H1 (cell line): ENCODE measurements around the gene SLCO4A1.

ENCODE experiments used
- ASH2L ChIP-seq: fragments of 200-600, 300-600 bp; sonication (generic); IDR thresholded peaks from one replicate; pipeline ENCODE4 v1.7.1; 2017; ENCODE audit warnings: low read length
- BCL11A ChIP-seq, 2 experiments: IDR thresholded peaks; one replicate each; pipeline ENCODE4 v1.6.1; 2011; ENCODE audit warnings: low read depth in 2 of 2, low read length in 2 of 2, mild to moderate bottlenecking in 2 of 2
- POLR2A ChIP-seq, 2 experiments: IDR thresholded peaks; 1 replicate in 1 of 2; 2 replicates in 1 of 2; pipeline ENCODE4 v1.6.1; 2011; ENCODE audit warnings: low read depth in 2 of 2, low read length in 2 of 2, mild to moderate bottlenecking in 2 of 2; ENCODE audit errors: control extremely low read depth in 1 of 2
- SP4 ChIP-seq: IDR thresholded peaks from 2 replicates; pipeline ENCODE4 v1.6.1; 2012; ENCODE audit warnings: low read length, inconsistent platforms
- SRF ChIP-seq: IDR thresholded peaks from 2 replicates; pipeline ENCODE4 v1.6.1; 2011; ENCODE audit warnings: mild to moderate bottlenecking, low read depth, low read length, moderate library complexity
- YY1 ChIP-seq: IDR thresholded peaks from 2 replicates; pipeline ENCODE4 v1.6.1; 2011; ENCODE audit warnings: low read depth, mild to moderate bottlenecking, low read length
- TF ChIP-seq, protein P1 (sequence below), 3 experiments: IDR thresholded peaks; 1 replicate in 2 of 3; 2 replicates in 1 of 3; pipeline versions ENCODE4 v1.5.1 to v1.6.1; 2011; ENCODE audit warnings: low read length in 3 of 3, mild to moderate bottlenecking in 3 of 3, inconsistent platforms in 2 of 3, low read depth in 1 of 3, moderate library complexity in 1 of 3; ENCODE audit not compliant: insufficient read depth in 1 of 3; ENCODE audit errors: control extremely low read depth in 1 of 3

DNA sequence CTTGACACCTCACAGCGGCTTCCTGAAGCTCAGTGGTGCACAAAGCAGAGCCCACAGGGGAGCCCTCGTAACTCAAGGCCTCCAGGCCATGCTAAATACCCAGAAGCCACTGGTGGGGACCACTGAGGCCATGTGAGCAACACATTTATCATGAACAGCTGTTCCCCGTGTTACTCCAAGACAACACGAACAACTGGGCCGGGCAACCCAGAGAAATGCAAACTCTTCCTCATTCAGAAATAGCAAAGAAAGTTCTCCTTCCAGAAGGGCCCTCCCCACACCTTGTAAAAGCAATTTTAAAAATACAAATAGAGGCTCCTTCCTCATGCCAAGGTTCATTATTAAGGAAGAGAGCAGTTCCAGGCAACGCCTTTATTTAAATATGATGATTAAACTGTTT is 36.3 kb upstream of the SLCO4A1 start:
- TF ChIP-seq, protein P1, sequence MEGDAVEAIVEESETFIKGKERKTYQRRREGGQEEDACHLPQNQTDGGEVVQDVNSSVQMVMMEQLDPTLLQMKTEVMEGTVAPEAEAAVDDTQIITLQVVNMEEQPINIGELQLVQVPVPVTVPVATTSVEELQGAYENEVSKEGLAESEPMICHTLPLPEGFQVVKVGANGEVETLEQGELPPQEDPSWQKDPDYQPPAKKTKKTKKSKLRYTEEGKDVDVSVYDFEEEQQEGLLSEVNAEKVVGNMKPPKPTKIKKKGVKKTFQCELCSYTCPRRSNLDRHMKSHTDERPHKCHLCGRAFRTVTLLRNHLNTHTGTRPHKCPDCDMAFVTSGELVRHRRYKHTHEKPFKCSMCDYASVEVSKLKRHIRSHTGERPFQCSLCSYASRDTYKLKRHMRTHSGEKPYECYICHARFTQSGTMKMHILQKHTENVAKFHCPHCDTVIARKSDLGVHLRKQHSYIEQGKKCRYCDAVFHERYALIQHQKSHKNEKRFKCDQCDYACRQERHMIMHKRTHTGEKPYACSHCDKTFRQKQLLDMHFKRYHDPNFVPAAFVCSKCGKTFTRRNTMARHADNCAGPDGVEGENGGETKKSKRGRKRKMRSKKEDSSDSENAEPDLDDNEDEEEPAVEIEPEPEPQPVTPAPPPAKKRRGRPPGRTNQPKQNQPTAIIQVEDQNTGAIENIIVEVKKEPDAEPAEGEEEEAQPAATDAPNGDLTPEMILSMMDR (IDR thresholded peaks at IDR 0.05; ENCODE audit: control extremely low read depth in 1 of 3, insufficient read depth in 1 of 3, low read depth in 1 of 3, low read length in 3 of 3), result no peak
- TF ChIP-seq SRF (no peak), POLR2A (IDR thresholded peaks at IDR 0.05; ENCODE audit: control extremely low read depth in 1 of 2, low read depth in 2 of 2, low read length in 2 of 2) (no peak), BCL11A (IDR thresholded peaks at IDR 0.05; ENCODE audit: low read depth in 2 of 2, low read length in 2 of 2) (no peak), YY1 (no peak), ASH2L (no peak), SP4 (no peak)
